ENCODE results near the gene NEMP1.
"Not testable (repeated sequence)": the region's sequence is repeated elsewhere in the genome, so short reads cannot be mapped to it uniquely, and the experiment has no call there.

The NEMP1 gene

GRCh38 chr12:57053146-57053545 is 25.4 kb downstream of the NEMP1 start:
- not testable (repeated sequence) for DNase-seq

DNA sequence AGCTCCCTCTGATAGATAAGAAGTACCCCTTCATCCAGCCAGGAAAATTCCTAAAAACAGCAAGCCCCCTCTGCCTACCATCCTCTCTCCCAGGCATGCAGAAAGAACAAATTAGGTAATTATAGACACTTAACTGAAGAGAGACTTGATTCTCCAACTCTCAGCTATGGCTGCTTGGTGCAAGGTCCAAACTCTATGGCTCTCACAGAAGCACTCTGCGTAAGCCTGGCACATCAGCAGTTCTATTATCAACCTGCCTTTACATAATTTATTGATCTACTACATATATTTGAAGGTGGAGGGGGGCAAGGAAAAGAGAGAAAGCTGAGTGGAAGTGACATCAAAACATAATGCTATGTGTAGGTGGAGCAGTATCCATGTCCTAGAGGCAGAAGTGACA is 27.6 kb downstream of the NEMP1 start:
- no peak for DNase-seq

DNA sequence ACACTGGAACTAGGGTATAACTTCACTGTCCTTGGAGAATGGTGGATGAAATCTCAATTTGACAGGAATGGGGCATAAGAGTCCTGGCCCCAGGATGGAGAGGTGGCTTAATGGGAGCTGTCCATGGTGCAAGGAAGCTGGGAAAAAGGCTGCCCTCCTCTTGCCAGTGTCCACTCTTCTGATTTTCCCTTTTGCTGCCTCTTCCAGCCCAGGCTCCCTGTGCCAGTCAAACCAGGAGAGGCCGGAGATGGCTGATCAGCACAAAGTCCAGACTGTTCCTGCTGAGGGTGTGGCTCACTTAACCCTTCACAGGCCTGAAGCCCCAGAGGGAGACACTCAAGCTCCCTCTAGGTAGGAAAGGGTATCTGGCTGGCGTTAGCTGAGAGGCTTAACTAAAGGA is 28.7 kb downstream of the NEMP1 start, which contains the start of gene MYO1A:
MYO1A (minus strand) TSS at position 240 of the 400 bp plus-strand sequence. CDS start 1,806 bp downstream, outside the sequence.
- no peak for DNase-seq

- no peak for DNase-seq
These were observed 29.5 kb downstream of the NEMP1 start for GRCh38 chr12:57049119-57049446.

DNA sequence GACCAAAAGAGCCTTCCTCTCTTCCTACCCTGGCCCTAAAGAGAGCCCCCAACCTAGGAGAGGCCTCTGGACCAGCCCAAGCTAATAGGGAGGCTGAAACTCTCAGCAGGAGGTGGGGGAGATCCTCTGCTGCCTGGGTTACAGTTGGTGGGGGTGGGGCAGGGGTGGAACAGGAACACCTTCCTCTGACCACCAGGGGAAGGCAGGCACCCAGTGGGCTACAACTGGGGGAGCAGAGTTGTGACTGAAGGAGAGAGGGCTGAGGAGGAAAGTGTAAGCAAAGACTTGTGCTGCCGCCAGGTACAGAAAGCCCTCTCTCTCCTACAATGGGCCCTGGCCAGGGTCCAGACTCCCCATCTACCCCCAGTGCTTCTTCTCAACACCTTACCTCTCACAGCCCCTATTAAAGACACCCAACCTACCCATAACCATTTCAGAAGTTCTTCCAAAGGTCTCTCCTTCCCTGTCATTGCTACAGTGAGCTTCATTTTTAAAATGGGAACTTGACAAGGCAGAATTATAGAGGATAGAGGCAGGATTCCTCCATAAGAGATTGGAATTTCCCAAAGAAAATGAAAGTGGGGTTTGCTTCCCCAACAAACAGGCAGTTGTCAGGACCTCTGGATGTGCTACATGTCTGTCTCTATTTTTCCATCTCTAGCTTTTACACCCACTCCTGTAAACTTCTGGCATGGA is 30.0 kb downstream of the NEMP1 start:
- DNase-seq, result no peak

- no peak for DNase-seq
These were observed 30.6 kb downstream of the NEMP1 start for GRCh38 chr12:57047981-57048380.

DNA sequence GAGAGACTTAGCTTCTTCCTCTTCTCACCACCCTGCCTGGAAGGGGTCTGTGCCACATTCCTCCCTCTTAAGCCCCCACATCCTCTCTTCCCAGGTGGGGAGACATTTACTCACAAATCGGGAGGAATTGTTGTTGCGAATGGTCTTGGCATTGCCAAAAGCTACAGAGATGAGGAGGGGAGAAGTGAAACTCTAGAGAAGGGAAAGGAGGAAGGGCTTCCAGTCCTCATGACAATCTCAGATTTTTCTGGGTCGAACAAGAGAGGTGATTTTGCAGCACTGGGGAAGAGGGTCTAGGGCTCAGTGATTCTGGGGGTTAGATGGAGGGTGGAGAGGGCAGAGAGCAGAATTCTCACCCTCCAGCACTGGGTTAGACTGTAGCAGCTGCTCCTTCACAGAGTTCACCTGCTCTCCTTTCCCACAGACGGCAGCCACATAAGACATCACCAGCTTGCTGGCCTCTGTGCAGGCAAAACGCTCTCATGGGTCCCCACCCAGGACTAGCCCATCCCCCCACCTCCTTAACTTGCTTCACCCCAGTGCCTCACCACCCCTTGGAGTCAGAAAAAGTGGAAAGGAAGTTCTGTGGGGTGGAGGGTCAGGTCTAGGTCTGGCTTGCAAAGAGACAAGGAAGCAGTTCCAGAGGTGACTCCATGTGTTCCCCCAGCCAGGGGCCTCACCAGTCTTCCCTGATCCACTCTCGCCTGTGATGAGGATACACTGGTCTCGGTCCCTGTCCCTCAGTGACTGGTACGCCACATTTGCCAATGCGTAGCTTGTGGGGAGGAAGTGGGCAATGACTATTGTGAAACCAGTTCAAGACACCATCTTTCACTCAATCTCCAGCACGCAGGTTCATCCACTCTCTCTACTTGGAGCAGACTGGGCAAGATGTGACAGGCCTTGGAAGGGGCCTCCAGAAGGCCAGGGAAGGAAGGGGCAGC is 31.4 kb downstream of the NEMP1 start:
- DNase-seq, result no peak

- no peak for DNase-seq
These were observed 32.4 kb downstream of the NEMP1 start for GRCh38 chr12:57046086-57046791.

DNA sequence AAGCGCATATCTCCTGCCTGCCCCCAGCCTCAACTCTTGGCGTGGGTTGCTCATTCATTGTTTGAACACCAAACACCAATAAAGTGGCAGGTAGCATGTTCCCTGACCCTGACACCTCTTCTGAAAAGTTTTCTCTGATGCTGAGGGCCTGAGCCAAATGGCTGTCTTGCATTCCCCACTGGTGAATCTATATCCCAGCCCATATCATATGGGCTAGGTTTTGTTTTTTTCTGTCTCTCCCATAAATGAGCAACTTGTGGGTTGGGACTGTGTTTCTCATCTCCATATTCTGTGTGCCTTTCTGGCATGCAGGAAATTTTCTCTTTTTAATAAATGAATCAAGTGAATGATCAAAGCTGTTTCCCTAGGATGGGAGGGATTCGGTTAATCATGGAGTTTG is 33.7 kb downstream of the NEMP1 start:
- DNase-seq, result no peak

DNA sequence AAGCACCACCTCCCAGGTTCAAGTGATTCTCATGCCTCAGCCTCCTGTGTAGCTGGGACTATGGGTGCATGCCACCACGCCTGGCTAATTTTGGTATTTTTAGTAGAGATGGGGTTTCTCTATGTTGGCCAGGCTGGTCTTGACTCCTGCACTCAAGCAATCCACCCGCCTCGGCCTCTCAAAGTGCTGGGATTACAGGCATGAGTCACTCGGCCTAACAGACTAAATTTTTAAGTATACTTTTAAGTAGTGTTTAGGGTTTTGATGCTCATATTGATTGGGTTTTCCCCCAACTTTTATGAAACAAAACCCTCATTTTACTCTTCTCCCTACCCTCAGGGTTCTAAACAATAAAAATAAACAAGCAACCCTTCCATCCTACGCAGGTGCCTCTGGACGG is 34.1 kb downstream of the NEMP1 start:
- DNase-seq, result no peak

GRCh38 chr12:57042695-57043094 is 35.9 kb downstream of the NEMP1 start:
- no peak for DNase-seq

DNA sequence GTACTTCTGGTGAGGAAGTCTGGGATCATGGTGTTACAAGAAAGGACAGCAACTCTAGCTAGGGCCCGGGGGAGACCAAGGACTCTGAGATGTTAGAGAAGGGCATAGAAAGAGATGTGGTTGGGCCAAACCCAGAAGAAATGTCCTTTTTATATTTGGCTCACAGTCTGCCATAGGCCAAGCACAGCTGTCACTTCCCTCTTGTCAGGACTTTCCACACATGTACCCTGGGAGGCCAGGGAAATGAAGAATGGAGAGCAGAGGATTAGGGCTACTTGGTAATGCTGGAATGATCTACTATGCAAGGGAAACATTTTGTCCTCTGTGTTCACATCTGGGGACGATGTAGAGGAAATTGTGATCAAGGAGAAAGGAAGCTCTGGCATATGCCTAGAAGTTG is 37.8 kb downstream of the NEMP1 start:
- no peak for DNase-seq

- no peak for DNase-seq
These were observed 38.4 kb downstream of the NEMP1 start for GRCh38 chr12:57040211-57040610.

DNA sequence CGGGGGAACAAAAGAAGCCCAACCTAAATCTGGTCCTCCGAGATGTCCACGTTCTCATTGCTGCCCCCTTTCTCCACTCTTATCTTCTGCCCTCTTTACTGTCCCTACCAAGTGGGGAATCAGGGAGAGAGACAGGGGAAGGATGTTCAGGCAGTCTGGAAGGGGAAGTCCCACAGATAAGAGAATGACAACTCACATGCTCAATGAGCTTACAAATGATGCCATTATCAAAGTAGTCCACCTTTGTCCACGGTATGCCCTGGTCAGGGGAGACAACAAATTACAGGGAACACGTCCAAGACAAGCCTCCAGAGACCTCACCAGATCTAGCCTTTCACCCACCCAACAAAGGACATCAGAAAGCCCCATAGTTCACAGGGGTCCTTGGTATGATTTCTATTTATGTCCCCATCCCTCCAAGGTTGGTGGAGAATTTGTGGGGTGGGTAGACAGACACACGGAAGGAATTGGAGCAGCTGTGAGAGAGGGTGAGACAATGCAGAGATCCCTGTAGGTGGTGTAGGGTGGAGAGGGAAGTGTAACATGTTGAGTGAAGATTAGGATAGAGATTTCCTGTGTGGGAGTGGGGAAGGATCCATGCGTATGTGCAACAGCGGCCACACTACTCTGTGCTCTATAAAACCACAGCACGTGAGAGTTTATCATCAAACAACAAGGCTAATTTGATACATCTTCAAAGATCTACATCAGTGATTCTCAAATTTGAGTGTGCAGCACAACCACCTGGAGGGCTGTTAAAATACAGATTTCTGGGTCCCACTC is 39.4 kb downstream of the NEMP1 start:
- no peak for DNase-seq

GRCh38 chr12:57037264-57037663 is 41.3 kb downstream of the NEMP1 start:
- DNase-seq, result no peak

- no peak for DNase-seq
These were observed 45.2 kb downstream of the NEMP1 start for GRCh38 chr12:57033431-57033830.

GRCh38 chr12:57031789-57032188 is 46.8 kb downstream of the NEMP1 start:
- no peak for DNase-seq

DNA sequence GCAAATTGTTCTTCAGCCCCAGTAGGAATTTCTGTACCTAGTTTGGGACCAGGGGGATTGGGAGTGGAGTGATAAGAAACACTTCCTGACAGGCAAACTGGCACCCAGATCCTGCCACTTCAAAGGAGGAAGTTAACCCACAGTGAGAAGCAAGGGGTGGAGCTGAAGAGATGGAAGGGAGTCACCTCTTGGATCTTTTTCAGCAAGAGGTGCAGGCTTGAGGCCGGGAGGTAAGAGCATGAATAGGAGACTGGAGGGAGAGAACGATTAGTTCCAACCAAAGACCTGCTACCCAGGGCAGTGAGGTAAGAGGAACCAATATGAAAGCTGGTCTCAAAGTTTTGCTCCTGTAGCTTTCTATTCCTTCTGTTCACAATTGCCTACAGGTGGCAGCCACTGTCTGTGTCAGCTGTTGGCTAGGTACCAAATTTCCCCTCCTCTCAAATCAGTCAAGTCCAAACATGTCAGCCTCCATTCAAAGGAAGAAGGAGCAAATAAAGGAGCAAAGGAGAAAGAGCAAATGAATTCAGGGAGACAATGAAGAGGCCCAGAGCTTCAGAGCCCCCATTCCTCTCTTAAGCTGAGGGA is 47.4 kb downstream of the NEMP1 start:
- DNase-seq, result no peak

DNA sequence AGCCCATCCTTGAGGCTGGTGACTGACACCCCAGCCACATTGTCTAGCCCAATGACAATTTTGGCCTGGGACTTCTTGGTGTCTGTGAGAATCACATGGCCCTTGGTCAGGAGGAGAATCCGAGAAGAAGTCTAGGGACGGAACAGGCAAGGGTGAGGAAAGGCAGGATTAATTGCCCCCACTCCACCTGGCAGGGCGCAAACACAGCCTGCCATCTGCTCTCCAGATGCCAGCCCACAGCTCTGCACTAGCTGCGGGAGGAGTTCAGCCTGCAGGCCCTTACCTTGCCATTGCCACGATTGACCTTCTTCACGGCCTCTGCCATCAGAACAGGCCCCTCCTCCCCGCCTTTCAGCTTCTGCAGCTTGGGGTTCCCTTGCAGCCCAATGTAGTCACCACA is 49.1 kb downstream of the NEMP1 start:
- DNase-seq, result no peak

- DNase-seq, result no peak
These were observed 50.8 kb downstream of the NEMP1 start for GRCh38 chr12:57027805-57028153.

DNA sequence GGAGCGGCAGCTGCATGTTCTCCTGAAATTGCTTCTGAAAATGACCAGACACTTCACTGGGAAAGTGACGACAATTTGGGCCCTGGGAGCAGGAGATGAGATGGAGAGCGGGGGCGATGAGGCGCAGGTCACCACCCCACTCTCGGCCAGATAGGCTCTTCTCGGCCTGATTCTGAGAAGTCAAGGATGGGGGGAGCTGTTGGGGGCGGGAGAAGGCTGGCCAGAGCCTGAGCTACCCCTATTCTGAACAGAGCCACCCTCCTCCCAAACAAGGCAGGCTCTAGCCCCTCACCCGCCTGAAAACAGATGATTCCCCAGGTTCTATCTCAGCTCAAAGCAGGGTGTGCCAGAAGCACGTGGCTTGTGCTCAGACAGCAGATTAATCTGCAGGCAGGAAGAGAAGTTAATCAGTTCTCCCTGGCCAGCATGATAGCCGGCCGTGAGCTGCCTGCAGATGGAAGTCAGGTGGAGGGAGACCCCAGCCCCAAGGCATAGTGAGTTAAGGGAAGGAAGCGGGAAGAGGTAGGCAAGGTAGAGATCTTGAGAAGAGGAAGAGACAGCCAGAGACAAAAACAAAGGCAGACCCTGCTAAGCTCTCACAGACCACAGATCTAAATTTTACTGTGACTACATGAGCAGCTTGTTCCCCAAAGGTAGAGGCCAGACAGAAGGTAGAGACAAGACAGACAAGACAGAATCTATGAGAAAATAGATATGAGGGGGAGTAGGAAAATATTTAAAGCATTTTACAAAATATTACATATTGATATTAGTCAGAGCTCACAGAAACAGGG is 51.4 kb downstream of the NEMP1 start:
- no peak for DNase-seq

GRCh38 chr12:57025196-57025595 is 53.4 kb downstream of the NEMP1 start:
- no peak for DNase-seq

Measured in NCI-H1930 (cell line).